Activated CD4-positive, CD25-positive, alpha-beta regulatory T cell treated with anti-CD3 and anti-CD28 coated beads, Interleukin-2, amount 50 U/mL, for 72 hours (primary cell): ENCODE results near the gene SUN1.

Experiments used
- DNase-seq: peaks from one replicate; pipeline ENCODE4 v3.0.0; 2021

SUN1 gene

GRCh38 chr7:880450-880849 lies 48.2 kb downstream of the SUN1 start:
- no peak for DNase-seq

DNA sequence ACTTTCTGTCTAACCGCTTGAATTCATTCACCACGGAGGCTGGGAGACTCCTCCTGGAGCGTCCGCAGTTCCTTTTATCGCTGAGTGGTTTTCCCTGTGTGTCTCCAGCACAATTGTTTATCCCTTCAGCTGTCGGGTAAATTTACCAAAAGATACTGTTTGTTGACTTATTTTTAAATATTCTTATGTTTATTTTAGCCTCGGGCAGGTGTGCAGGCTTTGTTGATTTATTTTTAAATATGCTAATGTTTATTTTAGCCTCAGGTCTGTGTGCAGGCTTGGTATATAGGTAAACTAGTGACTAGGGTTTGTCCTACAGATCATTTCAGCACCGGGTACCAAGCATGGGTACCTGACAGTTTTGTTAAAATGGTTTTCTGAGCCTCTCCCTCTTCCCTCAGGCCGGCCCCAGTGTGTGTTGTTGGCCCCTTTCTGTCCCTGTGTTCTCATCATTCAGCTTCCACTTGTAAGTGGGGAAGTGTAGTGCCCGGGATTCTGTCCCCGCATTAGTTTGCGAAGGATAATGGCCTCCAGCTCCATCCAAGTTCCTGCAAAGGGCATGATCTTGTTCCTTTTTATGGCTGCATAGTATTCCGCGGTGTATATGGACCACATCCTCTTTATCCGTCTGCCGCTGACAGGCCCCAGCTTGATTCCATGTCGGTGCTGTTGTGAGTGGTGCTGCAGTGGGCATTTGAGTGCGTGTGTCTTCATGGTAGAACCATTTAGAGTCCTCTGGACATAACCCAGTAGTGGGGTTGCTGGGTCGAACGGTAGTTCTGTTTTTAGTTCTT lies 49.4 kb downstream of the SUN1 start:
- DNase-seq = no peak

DNA sequence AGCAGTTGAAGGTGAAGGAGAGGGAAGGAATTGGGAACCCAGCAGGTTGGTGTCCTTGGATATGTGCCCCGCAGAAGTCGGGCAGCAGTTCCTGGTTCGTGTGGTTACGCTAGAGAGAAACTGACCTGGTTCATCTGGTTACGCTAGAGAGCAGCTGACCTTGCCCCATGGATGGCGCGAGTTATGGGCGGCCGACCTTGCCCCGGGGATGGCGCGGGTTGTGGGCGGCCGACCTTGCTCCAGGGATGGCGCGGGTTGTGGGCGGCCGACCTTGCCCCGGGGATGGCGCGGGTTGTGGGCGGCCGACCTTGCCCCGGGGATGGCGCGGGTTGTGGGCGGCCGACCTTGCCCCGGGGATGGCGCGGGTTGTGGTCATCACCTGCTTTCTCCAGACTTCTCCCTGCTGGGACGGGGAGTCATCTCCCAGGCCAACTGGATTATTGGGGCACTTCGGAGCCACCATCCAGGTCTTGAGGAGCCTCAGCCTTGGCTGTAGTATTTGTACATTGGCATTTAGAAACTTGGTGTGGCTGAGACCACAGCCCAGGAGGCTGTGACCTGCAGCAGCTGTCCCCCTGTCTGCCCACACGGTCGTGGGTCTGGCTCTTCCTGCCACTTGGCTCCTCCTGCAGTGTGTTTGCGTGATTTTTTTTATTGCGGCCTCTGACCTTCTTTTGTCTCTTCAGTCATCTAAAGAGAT lies 50.2 kb downstream of the SUN1 start:
- no peak for DNase-seq

GRCh38 chr7:883055-884021 lies 51.1 kb downstream of the SUN1 start:
- DNase-seq = no peak

GRCh38 chr7:884191-885003 lies 52.1 kb downstream of the SUN1 start:
- no peak for DNase-seq

- no peak for DNase-seq
Observed at GRCh38 chr7:885261-885892, 53.1 kb downstream of the SUN1 start.

GRCh38 chr7:885893-886625 lies 53.8 kb downstream of the SUN1 start:
- DNase-seq = no peak

DNA sequence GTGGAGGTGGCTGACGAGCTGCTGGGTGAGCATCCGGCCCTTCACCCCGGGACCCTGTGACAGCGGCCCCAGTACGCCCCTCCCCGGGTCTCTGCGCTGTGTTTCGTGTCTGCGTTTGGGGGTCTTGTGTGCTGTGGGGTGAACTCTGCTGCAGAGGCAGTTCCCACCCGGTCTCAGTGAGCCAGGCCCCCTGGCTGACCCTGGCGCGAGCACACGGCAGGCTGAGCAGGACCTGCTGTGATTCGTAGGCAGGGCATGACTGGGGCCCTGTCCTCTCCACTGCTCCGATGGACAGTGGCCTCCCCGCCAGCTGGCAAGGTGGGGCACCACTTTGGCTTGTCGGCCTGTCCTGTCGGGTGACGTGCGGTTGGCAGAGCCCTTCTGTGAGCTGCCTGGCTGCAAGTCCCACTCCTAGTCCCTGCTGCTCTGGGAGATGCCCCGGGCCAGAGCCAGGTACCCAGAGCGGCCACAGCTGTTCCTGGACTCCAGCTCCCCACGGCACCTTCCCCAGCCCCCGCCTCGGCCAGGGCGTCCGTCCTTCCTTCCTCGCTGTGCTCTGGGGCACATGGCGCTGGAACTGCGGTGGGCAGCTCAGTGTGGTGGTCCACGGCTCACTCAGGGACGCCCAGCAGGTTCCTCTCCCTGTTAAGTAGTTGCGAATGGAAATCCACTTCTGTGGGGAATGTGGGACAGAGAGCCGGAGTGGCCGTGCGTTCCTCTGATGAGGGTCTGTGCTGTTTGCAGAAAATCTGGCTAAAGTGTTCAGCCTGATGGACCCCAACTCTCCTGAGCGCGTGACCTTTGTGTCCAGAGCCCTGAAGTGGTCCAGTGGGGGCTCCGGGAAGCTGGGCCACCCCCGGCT lies 54.6 kb downstream of the SUN1 start:
- no peak for DNase-seq

GRCh38 chr7:887488-887820 lies 55.2 kb downstream of the SUN1 start:
- no peak for DNase-seq

DNA sequence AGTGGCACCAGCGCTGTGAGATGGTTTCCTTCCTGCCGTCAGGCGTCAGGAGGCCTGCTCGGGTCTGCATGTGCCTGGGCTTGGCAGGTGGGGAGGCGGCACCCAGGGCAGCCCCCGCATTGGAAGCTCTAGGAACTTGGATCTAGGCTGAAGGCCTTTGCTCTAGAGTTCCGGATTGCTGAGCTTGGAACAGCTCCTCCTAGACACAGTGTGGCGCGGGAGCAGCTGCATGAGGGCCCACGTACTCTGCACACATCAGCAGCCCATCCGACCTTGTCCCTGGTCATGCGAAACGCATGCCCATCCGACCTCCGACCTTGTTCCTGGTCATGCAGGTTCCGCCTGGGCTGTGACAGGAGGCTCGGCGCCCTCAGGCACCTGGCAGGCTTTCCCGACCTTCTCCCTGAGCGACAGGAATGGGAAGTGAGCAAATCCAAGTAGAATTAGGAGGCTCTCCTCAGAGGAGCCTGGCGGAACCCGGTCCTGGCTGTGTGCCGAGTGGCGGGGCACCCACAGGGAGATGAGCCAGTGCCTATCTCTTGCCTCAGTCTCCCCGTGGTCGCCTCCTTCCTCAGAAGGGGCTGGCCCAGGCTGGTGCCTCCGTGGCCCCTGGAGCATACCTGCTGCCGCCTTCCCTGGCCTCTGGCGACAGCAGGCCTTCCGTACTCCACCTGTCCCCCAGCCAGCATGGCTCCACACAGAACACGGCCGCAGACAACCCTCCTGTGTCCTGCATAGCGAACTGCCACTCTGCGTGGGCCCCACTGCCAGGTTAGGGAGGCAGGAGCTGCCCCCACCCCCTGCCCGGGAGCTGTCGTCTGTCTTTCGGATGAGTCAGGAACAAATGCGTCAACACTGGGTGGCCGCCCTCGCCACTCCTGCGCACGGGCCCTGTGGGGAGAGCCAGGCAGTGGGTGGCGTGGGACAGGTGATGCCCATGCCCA lies 56.1 kb downstream of the SUN1 start:
- no peak for DNase-seq

- DNase-seq = no peak
Observed at GRCh38 chr7:889025-889390, 56.7 kb downstream of the SUN1 start.

DNA sequence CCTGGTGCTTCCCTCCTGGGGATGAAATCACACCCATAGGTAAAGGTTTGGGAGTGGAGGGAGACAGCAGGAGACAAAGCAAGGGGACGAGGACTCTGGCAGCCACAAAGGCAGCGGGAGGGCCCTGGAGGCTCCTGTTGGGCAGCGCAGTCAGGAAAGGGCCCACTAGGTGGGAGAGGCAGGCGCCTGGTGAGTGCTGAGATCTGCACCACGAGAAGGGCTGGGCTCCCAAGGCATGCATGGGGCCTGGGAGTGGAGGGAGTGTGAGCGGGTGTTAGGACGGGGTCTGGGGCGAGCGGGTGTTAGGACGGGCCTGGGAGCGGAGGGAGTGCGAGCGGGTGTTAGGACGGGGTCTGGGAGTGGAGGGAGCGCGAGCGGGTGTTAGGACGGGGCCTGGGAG lies 57.1 kb downstream of the SUN1 start:
- no peak for DNase-seq

- no peak for DNase-seq
Observed at GRCh38 chr7:890868-891267, 58.6 kb downstream of the SUN1 start.

DNA sequence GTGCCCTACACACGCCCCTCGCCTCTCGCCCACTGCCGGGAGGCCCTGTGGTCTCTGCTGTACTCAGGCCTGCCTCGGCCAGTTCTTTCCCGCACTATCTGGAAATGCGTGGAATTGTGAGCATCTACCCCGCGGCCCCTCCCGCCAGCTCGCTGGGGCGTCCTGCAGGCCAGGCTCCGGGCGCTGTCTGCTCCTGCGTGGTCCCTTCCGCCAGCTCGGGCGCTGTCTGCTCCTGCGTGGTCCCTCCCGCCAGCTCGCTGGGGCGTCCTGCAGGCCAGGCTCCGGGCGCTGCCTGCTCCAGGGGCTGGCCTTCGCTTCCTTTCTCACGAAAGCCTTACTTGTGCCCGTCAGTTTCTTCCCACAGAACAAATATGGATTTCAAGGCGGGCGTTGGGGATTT lies 59.0 kb downstream of the SUN1 start:
- DNase-seq = no peak

DNA sequence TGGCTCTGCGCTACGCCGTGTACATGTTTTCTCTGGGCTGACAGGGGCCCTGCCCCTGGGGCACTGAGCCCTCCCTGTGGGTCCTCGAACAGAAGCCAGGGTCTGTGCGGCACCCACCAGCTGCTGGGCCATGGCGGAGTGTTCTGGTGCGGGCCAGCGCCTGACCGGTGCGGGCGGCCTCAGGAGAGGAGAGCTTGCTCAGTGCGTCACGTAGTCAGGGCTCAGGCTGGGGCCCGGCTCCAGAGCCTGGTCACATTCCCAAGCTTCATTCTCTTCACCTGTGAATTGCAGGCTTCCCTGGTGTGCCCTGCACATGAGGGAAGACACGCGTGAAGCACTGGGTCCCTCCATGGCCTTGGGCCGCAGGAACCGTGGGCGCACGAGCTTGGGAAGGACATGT lies 59.5 kb downstream of the SUN1 start:
- no peak for DNase-seq

DNA sequence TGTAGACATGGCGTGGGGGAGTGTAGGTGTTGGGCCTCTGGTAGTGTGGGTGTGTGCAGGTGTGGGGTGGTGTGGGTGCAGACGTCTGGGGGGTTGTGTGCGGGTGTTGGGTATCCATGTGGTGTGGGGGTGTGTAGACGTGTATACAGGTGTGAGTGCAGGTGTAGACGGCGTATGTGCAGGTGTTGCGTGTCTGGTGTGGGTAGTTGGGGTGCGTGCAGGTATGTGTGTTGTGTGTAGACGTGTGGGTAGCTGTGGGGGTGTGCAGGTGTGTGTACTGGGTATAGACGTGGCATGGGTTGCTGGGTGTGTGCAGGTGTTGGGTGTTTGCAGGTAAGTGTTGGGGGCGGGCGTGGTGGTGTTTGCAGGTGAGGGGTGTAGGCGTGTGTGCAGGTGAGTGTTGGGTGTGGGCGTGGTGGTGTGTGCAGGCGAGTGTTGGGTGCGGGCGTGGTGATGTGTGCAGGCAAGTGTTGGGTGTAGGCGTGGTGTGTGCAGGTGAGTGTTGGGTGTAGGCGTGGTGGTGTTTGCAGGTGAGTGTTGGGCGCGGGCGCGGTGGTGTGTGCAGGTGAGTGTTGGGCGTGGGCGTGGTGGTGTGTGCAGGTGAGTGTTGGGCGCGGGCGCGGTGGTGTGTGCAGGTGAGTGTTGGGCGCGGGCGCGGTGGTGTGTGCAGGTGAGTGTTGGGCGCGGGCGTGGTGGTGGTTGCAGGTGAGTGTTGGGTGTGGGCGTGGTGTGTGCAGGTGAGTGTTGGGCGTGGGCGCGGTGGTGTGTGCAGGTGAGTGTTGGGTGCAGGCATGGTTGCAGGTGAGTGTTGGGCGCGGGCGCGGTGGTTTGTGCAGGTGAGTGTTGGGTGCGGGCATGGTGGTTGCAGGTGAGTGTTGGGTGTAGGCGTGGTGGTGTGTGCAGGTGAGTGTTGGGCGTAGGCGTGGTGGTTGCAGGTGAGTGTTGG lies 60.6 kb downstream of the SUN1 start:
- no peak for DNase-seq

GRCh38 chr7:893686-894085 lies 61.4 kb downstream of the SUN1 start:
- no peak for DNase-seq
